HG02840 (cell line): ENCODE results near the gene NOTCH3.

Experiments
- ATAC-seq: cut with Tn5 transposase; IDR thresholded peaks from one replicate; pipeline ENCODE4 v1.9.1; 2021; ENCODE audit warnings: mild to moderate bottlenecking, moderate library complexity, moderate number of reproducible peaks; ENCODE audit not compliant: unreplicated experiment, low FRiP score

NOTCH3 gene

GRCh38 chr19:15110418-15110815 lies 90.4 kb downstream of the NOTCH3 start:
- ATAC-seq, result no peak

DNA sequence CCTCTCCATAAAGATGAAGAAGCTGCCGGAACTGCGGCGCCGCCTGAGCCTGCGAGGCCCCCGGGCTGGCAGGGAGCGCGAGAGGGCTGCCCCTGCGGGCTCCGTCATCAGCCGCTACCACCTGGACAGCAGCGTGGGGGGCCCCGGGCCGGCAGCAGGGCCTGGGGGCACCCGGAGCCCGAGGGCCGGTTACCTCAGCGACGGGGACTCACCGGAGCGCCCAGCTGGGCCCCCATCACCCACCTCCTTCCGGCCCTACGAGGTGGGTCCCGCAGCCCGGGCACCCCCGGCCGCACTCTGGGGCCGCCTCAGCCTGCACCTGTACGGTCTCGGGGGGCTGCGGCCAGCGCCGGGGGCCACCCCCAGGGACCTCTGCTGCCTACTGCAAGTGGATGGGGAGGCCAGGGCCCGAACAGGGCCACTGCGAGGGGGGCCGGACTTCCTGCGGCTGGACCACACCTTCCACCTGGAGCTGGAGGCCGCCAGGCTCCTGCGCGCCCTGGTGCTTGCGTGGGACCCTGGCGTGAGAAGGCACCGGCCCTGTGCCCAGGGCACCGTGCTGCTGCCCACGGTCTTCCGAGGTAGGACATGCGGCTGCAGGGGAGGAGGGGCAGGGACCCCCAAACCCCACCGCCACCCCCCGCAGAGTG lies 90.9 kb downstream of the NOTCH3 start:
- no peak for ATAC-seq
